ENCODE data around the gene COA1.
"Not testable (repeated sequence)": the region's sequence is repeated elsewhere in the genome, so short reads cannot be mapped to it uniquely, and the experiment has no call there.

The COA1 gene

DNA sequence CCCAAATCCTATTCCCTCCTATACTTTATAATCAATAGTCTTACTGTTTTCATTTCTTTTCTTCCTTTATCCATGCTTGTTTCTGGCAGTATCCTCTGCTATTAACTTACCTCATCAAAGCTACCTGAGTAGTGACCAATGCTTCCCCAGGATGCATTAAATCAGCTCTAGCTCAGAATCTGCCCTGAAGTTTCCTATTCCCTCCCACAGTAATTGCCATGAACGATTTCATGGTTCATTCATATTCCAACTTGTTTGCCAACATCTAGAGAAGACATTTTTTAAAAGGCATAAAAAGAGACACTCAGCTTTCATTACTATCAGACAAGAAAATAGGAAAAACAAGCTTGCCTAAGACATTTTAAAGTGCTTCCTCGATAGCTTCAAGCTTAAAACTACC is 42.3 kb downstream of the COA1 start:
- no peak for TF ChIP-seq CTCF (conservative IDR thresholded peaks at IDR 0.05)
- H3K27ac ChIP-seq, result no peak overlapping the region

DNA sequence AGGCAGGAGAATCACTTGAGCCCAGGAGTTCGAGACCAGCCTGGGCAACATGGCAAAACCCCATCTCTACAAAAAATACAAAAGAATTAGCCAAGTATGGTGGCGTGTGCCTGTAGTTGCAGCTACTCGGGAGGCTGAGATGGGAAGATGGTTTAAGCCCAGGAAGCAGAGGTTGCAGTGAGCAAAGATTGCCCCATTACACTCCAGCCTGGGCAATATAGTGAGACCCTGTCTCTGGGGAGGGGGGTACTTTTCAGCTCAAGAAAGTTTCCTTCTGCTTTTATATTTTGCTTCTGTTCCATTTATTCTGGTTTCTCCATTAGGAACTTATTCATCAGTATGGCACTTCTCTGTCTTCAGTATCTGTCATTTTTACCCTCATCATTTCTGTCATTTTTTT is 48.6 kb downstream of the COA1 start:
- TF ChIP-seq CTCF (conservative IDR thresholded peaks at IDR 0.05), result no peak
- no peak overlapping the region for H3K27ac ChIP-seq

- H3K27ac ChIP-seq, result no peak overlapping the region
- TF ChIP-seq CTCF (conservative IDR thresholded peaks at IDR 0.05), result no peak
Measured at GRCh38 chr7:43679210-43680068, 49.9 kb downstream of the COA1 start.

GRCh38 chr7:43678315-43678714 is 51.0 kb downstream of the COA1 start:
- no peak overlapping the region for H3K27ac ChIP-seq
- no peak for TF ChIP-seq CTCF (conservative IDR thresholded peaks at IDR 0.05)

GRCh38 chr7:43677864-43678263 is 51.5 kb downstream of the COA1 start:
- no peak for TF ChIP-seq CTCF (conservative IDR thresholded peaks at IDR 0.05)
- no peak overlapping the region for H3K27ac ChIP-seq

DNA sequence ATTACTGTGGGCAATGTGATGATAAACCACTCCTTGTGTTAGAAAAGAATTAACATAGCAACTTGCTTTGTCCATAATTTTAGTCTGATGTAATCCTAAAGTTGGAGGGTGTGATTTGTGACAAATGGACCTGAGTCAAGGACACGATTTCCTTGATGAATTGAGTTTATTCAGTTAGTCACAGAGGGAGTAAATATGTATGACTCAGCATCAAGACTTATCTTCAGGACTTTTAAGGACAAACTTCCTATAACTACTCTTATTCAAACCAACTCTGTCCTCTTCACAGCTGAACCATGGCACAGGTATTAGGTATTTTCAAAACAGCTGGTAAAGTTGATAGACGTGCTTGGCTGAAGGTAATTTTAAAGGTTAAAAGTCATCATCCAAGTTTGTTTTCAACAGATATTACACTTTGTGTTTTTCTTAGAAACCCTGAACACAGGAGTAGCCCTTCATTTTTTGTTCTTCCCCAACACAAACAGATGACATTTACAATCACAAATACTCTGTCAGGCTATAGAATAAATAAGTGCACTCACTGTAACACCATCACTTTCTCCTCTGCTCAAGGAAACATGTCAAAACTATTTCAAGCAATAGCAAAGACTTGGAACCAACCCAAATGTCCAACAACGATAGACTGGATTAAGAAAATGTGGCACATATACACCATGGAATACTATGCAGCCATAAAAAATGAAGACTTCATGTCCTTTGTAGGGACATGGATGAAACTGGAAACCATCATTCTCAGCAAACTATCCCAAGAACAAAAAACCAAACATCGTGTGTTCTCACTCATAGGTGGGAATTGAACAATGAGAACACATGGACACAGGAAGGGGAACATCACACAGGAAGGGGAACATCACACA is 54.5 kb downstream of the COA1 start:
- no peak for TF ChIP-seq CTCF (conservative IDR thresholded peaks at IDR 0.05)
- H3K27ac ChIP-seq, result no peak overlapping the region

DNA sequence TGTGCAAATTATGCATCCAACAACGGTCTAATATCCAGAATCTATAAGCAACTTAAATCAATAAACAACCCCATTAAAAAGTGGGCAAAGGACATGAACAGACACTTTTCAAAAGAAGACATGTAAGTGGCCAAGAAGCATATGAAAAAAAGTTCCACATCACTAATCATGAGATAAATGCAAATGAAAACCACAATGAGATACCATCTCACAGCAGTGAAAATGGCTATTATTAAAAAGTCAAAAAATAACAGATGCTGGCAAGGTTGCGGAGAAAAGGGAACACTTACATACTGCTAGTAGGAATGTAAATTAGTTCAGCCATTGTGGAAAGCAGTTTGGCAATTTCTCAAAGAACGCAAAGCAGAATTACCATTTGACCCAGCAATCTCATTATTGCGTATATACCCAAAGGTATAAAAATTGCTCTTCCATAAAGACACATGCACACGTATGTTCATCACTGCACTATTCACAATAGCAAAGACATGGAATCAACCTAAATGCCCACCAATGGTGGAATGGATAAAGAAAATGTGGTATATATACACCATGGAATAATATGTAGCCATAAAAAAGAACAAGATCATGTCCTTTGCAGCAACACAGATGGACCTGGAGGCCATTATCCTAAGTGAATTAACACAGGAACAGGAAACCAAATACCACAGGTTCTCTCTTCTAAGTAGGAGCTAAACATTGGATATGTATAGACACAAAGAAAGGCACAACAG is 55.9 kb downstream of the COA1 start:
- H3K27ac ChIP-seq, result not testable (repeated sequence)
